ENCODE results near the gene SLC9A9.

SLC9A9 gene

DNA sequence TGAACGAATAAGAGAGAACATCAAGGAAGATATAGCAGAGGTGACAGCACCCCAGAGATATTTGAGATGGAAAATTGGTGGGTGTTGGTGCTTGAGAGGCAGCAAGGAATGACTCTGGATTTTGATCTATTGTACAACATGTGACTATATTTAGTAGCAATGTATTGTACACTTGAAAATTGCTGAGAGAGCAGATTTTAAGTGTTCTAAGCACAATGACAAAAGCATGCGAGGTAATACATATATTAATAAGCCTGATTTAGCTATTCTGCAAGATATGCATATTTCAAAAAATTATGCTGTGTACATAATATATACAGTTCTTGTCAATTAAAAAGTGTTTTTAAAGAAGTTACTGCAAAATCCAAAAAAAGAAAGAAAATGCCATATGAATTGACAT lies 194.3 kb downstream of the SLC9A9 start:
- Histone ChIP-seq H3K36me3 (ENCODE audit: insufficient read depth, low read length) (no peaks in the 10 kb centered on the region), H3K9me3 (replicated peaks; ENCODE audit: low read length) (no peaks in the 10 kb centered on the region), H3K9ac (ENCODE audit: low read depth, low read length) (no peak overlapping the region), H3K4me3 (ENCODE audit: low read length) (no peak overlapping the region), H3K27me3 (ENCODE audit: control insufficient read depth, insufficient read depth, low read length) (no peaks in the 10 kb centered on the region), H3K4me2 (ENCODE audit: low read length) (no peak overlapping the region), H3K4me1 (ENCODE audit: control insufficient read depth, insufficient read depth, low read length) (peaks cover 10% of the 10 kb centered on the region)

DNA sequence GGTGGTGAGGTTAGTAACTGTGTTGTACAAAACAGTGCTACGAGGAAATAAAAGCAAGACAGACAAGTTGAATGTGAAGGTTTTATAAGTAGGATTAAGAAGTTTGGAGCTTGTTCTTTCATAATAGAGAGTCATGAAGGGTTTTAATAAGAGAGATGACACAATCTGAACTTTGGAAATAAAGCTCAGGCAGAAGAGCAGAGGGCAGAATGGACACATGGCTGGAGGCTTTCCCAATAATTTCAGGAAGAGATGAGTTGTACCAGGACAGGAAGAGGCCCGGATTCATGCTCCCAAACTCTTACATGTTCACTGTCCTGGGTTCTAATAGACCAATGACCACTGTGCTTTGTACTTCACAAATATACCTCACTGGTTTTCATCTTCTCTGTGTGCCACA lies 194.8 kb downstream of the SLC9A9 start:
- Histone ChIP-seq H3K9ac (ENCODE audit: low read depth, low read length) (no peak overlapping the region), H3K36me3 (ENCODE audit: insufficient read depth, low read length) (no peaks in the 10 kb centered on the region), H3K9me3 (replicated peaks; ENCODE audit: low read length) (no peaks in the 10 kb centered on the region), H3K4me3 (ENCODE audit: low read length) (no peak overlapping the region), H3K4me1 (ENCODE audit: control insufficient read depth, insufficient read depth, low read length) (peaks cover 10% of the 10 kb centered on the region), H3K4me2 (ENCODE audit: low read length) (no peak overlapping the region), H3K27me3 (ENCODE audit: control insufficient read depth, insufficient read depth, low read length) (no peaks in the 10 kb centered on the region)

DNA sequence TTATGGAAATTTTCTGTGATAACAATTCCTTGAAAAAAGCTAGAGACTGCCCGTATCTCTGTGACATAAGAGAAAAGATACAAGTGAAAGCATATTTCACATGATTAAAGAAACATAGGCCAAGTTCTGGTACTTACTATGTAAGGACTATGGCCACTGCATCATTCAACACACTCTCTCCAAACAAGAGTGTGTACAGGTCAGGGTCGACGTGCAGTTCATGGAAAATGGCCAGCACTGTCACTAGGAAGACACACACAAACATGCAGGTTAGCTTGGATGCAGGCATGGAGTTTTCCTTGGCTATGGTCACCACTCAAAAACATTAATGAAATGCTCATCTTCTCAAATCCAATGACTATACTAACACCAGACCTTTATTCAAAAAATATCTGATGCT lies 196.2 kb downstream of the SLC9A9 start:
- Histone ChIP-seq H3K9me3 (replicated peaks; ENCODE audit: low read length) (no peaks in the 10 kb centered on the region), H3K36me3 (ENCODE audit: insufficient read depth, low read length) (no peaks in the 10 kb centered on the region), H3K4me2 (ENCODE audit: low read length) (no peak overlapping the region), H3K27me3 (ENCODE audit: control insufficient read depth, insufficient read depth, low read length) (no peaks in the 10 kb centered on the region), H3K9ac (ENCODE audit: low read depth, low read length) (no peak overlapping the region), H3K4me3 (ENCODE audit: low read length) (no peak overlapping the region), H3K4me1 (ENCODE audit: control insufficient read depth, insufficient read depth, low read length) (peaks cover 10% of the 10 kb centered on the region)

DNA sequence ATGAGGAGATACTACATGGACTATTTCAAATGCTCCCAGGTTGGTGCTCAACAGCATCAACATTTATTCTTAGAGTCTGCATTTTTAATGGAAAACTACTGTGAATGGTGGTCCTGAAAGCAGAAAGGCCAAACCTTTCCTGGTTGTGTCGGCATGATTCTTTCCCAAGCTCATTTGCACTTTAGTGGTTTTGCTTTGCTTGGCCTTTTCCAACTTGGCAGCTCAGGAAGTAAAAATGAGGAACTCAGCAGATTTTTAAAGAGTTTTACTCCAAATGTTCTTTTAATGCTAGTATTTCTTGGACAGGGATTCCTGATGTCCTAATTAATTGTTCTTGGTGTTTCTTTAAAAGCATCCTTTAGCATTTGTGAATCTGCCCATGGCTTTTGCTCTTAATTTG lies 197.4 kb downstream of the SLC9A9 start:
- H3K4me3 ChIP-seq (ENCODE audit: low read length) = no peak overlapping the region
- no peak overlapping the region for H3K4me2 ChIP-seq (ENCODE audit: low read length)
- no peaks in the 10 kb centered on the region for H3K36me3 ChIP-seq (ENCODE audit: insufficient read depth, low read length)
- no peaks in the 10 kb centered on the region for H3K27me3 ChIP-seq (ENCODE audit: control insufficient read depth, insufficient read depth, low read length)
- H3K9me3 ChIP-seq (replicated peaks; ENCODE audit: low read length) = no peaks in the 10 kb centered on the region
- H3K4me1 ChIP-seq (ENCODE audit: control insufficient read depth, insufficient read depth, low read length) = peaks cover 10% of the 10 kb centered on the region
- H3K9ac ChIP-seq (ENCODE audit: low read depth, low read length) = no peak overlapping the region

DNA sequence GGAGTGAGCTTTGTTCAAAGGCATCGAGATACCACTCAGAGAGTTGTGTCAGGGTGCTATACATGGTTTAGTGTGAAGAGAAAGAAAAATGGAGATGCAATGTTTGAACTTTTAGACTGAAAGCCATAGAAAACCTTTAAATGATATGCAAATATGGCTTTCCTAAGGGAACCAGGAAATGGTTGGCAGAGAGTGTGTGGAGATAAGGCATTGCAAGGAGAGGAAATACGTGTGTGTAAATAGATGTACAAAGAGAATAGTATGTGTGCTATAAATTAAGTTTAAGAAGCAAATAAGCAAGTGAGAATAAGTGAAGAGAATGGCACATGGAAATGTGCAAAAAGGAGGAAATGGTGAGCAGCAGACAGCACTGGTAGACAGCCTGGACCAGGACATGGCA lies 198.1 kb downstream of the SLC9A9 start:
- Histone ChIP-seq H3K9ac (ENCODE audit: low read depth, low read length) (no peak overlapping the region), H3K4me1 (ENCODE audit: control insufficient read depth, insufficient read depth, low read length) (peaks cover 9% of the 10 kb centered on the region), H3K4me3 (ENCODE audit: low read length) (no peak overlapping the region), H3K4me2 (ENCODE audit: low read length) (no peak overlapping the region), H3K36me3 (ENCODE audit: insufficient read depth, low read length) (no peaks in the 10 kb centered on the region), H3K9me3 (replicated peaks; ENCODE audit: low read length) (no peaks in the 10 kb centered on the region), H3K27me3 (ENCODE audit: control insufficient read depth, insufficient read depth, low read length) (no peaks in the 10 kb centered on the region)

DNA sequence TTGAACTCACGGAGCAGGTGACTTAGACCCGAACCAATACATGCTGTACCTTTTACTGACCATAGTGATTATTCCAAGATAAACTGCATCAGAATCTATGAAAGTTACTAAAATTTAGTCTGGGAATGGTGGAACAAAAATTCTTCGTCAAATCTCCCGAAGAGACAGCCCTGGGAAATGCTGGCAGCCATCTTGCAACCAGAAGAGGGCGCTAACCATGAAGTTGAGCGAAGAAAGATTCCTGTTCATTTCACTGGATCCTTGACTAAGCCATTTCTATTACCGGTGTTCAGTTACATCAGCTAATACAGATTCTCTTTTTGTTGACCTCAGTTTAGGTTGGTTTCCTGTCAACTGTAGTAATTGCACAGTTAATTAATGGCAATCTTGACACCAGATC lies 199.6 kb downstream of the SLC9A9 start:
- Histone ChIP-seq H3K4me3 (ENCODE audit: low read length) (no peak overlapping the region), H3K4me1 (ENCODE audit: control insufficient read depth, insufficient read depth, low read length) (peaks cover 7% of the 10 kb centered on the region), H3K27me3 (ENCODE audit: control insufficient read depth, insufficient read depth, low read length) (no peaks in the 10 kb centered on the region), H3K9ac (ENCODE audit: low read depth, low read length) (no peak overlapping the region), H3K36me3 (ENCODE audit: insufficient read depth, low read length) (no peaks in the 10 kb centered on the region), H3K9me3 (replicated peaks; ENCODE audit: low read length) (no peaks in the 10 kb centered on the region), H3K4me2 (ENCODE audit: low read length) (no peak overlapping the region)

DNA sequence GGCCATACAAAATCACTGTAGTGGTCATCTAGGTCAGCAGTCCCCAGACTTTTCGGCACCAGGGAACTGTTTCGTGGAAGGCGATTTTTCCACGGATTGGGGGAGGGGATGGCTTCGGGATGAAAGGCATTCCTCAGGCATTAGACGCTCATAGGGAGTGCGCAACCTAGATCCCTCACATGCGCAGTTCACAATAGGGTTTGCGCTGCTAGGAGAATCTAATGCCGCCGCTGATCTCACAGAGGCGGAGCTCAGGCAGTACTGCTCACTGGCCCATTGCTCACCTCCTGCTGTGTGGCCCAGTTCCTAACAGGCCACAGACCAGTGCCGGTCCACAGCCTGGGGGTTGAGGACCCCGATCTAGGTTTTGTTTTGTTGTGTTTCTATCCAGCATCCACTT lies 200.1 kb downstream of the SLC9A9 start:
- no peaks in the 10 kb centered on the region for H3K9me3 ChIP-seq (replicated peaks; ENCODE audit: low read length)
- H3K36me3 ChIP-seq (ENCODE audit: insufficient read depth, low read length) = no peaks in the 10 kb centered on the region
- H3K9ac ChIP-seq (ENCODE audit: low read depth, low read length) = no peak overlapping the region
- peaks cover 11% of the 10 kb centered on the region for H3K4me1 ChIP-seq (ENCODE audit: control insufficient read depth, insufficient read depth, low read length)
- no peak overlapping the region for H3K4me2 ChIP-seq (ENCODE audit: low read length)
- no peak overlapping the region for H3K4me3 ChIP-seq (ENCODE audit: low read length)
- H3K27me3 ChIP-seq (ENCODE audit: control insufficient read depth, insufficient read depth, low read length) = no peaks in the 10 kb centered on the region

DNA sequence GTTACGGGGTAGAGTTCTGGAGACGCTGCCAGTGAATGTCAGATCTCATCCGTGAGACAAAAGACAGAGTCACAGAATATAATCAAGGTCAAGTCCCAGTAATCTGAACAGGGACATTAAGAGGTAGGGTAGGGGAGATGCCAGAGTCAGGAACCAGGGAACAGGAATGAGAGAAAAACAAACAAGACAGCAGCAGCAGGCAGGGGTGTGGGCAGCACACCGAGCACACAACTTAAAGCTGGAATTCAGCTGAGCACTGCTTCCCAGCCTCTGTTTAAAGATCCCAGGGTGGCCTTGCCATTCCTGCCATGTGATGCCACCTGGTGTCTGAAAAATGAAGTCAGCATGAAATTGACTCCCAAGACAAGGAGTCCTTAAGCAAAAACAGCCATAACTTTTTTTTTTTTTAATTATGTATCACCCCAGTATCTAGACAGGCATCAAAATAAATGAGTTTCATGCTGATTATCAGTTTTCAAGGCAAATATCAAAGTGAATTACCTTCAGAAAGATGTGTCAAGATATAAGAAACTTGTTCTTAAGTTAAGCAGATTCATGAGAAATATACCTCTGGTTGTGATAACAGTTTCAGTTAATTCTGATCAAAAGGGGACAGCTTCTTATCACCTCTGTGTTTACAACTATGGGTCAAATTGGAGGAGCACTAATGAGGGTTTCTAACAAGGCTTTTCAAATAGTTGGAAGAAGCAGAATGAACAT lies 203.7 kb downstream of the SLC9A9 start:
- no peak overlapping the region for H3K4me3 ChIP-seq (ENCODE audit: low read length)

DNA sequence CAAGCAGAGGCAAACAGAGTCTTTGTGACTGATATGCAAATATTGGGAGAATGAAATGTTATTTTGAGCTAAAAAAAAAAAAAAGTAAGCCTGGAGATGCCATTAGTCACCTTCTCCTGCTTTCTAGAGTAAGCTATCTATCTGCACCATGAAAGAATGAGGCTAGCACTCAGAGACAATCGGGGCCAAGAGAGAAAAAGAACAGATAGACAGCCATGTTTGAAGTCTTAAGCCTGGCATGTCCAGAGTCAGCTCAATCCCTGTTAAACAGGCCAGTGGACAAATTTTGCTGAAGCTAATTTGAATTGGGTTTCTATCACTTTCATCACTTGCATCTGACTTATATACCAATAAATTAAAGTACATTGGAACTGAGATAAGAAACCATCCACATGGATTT lies 204.4 kb downstream of the SLC9A9 start:
- Histone ChIP-seq H3K36me3 (ENCODE audit: insufficient read depth, low read length) (no peaks in the 10 kb centered on the region), H3K4me2 (ENCODE audit: low read length) (no peak overlapping the region), H3K4me3 (ENCODE audit: low read length) (no peak overlapping the region)

More for the DNA sequence above, 203.7 kb downstream of the SLC9A9 start:
- Histone ChIP-seq H3K4me1 (ENCODE audit: control insufficient read depth, insufficient read depth, low read length) (peaks cover 11% of the 10 kb centered on the region), H3K9ac (ENCODE audit: low read depth, low read length) (peak overlapping the region; percentile 61), H3K36me3 (ENCODE audit: insufficient read depth, low read length) (no peaks in the 10 kb centered on the region), H3K9me3 (replicated peaks; ENCODE audit: low read length) (no peaks in the 10 kb centered on the region), H3K27me3 (ENCODE audit: control insufficient read depth, insufficient read depth, low read length) (no peaks in the 10 kb centered on the region), H3K4me2 (ENCODE audit: low read length) (peak overlapping the region; percentile 60)

DNA sequence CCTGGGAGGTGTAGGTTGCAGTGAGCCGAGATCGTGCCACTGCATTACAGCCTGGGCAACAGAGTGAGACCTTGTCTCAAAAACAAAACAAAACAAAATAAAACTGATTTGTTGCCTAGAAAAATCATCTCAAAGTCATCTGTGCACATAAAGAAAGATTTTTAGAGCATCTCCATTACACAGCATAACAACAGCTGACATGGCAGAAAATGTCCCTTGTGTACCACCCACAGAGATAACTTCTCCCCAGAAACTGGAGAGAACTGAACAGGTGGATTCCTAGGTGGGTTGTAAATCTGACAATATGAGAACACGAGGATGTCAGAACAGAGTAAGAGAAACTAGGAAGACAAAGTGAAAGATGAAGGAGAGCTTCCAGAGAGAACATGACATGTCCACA lies 207.5 kb downstream of the SLC9A9 start:
- Histone ChIP-seq H3K9me3 (replicated peaks; ENCODE audit: low read length) (peaks cover 6% of the 10 kb centered on the region), H3K4me1 (ENCODE audit: control insufficient read depth, insufficient read depth, low read length) (peaks cover 11% of the 10 kb centered on the region), H3K4me2 (ENCODE audit: low read length) (no peak overlapping the region), H3K27me3 (ENCODE audit: control insufficient read depth, insufficient read depth, low read length) (no peaks in the 10 kb centered on the region), H3K9ac (ENCODE audit: low read depth, low read length) (no peak overlapping the region), H3K4me3 (ENCODE audit: low read length) (no peak overlapping the region), H3K36me3 (ENCODE audit: insufficient read depth, low read length) (no peaks in the 10 kb centered on the region)

More for the DNA sequence above, 204.4 kb downstream of the SLC9A9 start:
- Histone ChIP-seq H3K27me3 (ENCODE audit: control insufficient read depth, insufficient read depth, low read length) (no peaks in the 10 kb centered on the region), H3K4me1 (ENCODE audit: control insufficient read depth, insufficient read depth, low read length) (peaks cover 11% of the 10 kb centered on the region), H3K9ac (ENCODE audit: low read depth, low read length) (peak overlapping the region; percentile 61), H3K9me3 (replicated peaks; ENCODE audit: low read length) (no peaks in the 10 kb centered on the region)

DNA sequence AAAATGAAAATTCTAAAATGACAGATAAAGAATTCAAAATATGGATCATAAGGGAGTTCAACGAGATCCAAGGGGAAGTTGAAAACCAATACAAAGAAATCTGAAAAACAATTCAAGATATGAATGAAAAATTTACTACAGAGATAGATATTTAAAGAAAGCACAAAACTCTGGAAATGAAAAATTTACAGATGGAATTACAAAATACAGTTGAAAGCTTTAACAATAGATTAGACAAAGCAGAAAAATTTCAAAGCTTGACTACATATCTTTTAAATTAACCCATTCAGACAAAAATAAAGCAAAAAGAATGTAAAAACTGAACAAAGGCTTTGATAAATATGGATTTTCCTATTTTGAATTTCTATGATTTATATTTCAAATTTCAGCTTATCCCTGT lies 211.1 kb downstream of the SLC9A9 start:
- Histone ChIP-seq H3K9me3 (replicated peaks; ENCODE audit: low read length) (peaks cover 6% of the 10 kb centered on the region), H3K9ac (ENCODE audit: low read depth, low read length) (no peak overlapping the region), H3K4me2 (ENCODE audit: low read length) (no peak overlapping the region), H3K27me3 (ENCODE audit: control insufficient read depth, insufficient read depth, low read length) (no peaks in the 10 kb centered on the region), H3K4me3 (ENCODE audit: low read length) (no peak overlapping the region), H3K36me3 (ENCODE audit: insufficient read depth, low read length) (no peaks in the 10 kb centered on the region), H3K4me1 (ENCODE audit: control insufficient read depth, insufficient read depth, low read length) (no peaks in the 10 kb centered on the region)

DNA sequence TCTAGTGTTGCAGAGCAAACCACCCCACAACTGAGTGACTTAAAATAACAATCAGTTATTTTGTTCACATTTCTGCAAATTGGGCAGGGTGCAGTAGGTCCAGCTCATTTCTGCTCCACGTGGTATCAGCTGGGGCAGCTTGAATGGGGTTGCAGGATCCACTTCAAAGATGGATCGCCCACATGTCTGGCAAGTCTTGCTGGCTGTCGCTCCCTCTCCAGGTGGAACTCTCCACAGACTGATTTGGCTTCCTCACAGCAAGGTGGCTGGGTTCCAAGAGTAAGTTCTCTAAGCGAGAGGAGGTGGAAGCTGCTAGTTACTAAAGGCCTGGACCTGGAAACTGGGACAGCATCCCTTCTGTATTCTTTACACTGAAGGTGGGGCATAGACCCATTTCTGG lies 213.3 kb downstream of the SLC9A9 start:
- no peaks in the 10 kb centered on the region for H3K4me1 ChIP-seq (ENCODE audit: control insufficient read depth, insufficient read depth, low read length)
- no peak overlapping the region for H3K9ac ChIP-seq (ENCODE audit: low read depth, low read length)

More for the DNA sequence above, 213.3 kb downstream of the SLC9A9 start:
- Histone ChIP-seq H3K4me2 (ENCODE audit: low read length) (no peak overlapping the region), H3K36me3 (ENCODE audit: insufficient read depth, low read length) (no peaks in the 10 kb centered on the region), H3K27me3 (ENCODE audit: control insufficient read depth, insufficient read depth, low read length) (no peaks in the 10 kb centered on the region), H3K4me3 (ENCODE audit: low read length) (no peak overlapping the region), H3K9me3 (replicated peaks; ENCODE audit: low read length) (peaks cover 6% of the 10 kb centered on the region)

Measured in skeletal muscle satellite cell (primary cell).